Stimulated activated naive B cell treated with anti-CD40 and anti-IgM and Interleukin-4, amounts not matched to agents 10 μg/mL and 1 μg/mL and 100 μg/mL, for 72 hours (primary cell): Measurements from ENCODE around the gene CMPK2.

ENCODE experiments used
- ATAC-seq, 2 donors: fragments of 150-1000 bp; cut with Tn5 transposase; replicated peaks; 2 replicates each; pipeline ENCODE4 v1.10.0; 2021; ENCODE audit warnings: moderate library complexity in 1 of 2
- DNase-seq: peaks from one replicate; pipeline ENCODE4 v3.0.0; 2021
- H3K27ac Mint-ChIP-seq: one replicate; pipeline ENCODE4 v1.8.0; 2022; ENCODE audit warnings: mild to moderate bottlenecking, mixed read lengths
- H3K27me3 Mint-ChIP-seq, 2 donors: one replicate each; pipeline ENCODE4 v1.8.0; 2022; ENCODE audit warnings: mixed read lengths in 2 of 2
- H3K36me3 Mint-ChIP-seq, 2 donors: one replicate each; pipeline ENCODE4 v1.8.0; 2022; ENCODE audit warnings: mixed read lengths in 2 of 2, mild to moderate bottlenecking in 1 of 2
- H3K4me1 Mint-ChIP-seq, 2 donors: one replicate each; pipeline ENCODE4 v1.8.0; 2022; ENCODE audit warnings: mixed read lengths in 2 of 2, mild to moderate bottlenecking in 1 of 2
- H3K4me3 Mint-ChIP-seq, 2 donors: one replicate each; pipeline ENCODE4 v1.8.0; 2022; ENCODE audit warnings: mild to moderate bottlenecking in 2 of 2, mixed read lengths in 2 of 2, moderate library complexity in 1 of 2
- H3K9me3 Mint-ChIP-seq, 2 donors: one replicate each; pipeline ENCODE4 v1.8.0; 2022; ENCODE audit warnings: mixed read lengths in 2 of 2, mild to moderate bottlenecking in 1 of 2

The CMPK2 gene

GRCh38 chr2:6822406-6822805 is 43.3 kb downstream of the CMPK2 start:
- ATAC-seq: no peak

GRCh38 chr2:6820903-6821584 is 44.7 kb downstream of the CMPK2 start:
- H3K9me3 Mint-ChIP-seq: peaks cover 0 to under 1% of the 10 kb centered on the region in 2 donors
- no peak overlapping the region for H3K4me3 Mint-ChIP-seq
- no peak overlapping the region for H3K27ac Mint-ChIP-seq
- no peak for ATAC-seq
- peaks cover 7 to 14% of the 10 kb centered on the region in 2 donors for H3K27me3 Mint-ChIP-seq
- no peak for DNase-seq
- no peaks in the 10 kb centered on the region for H3K36me3 Mint-ChIP-seq
- peaks cover 6 to 7% of the 10 kb centered on the region in 2 donors for H3K4me1 Mint-ChIP-seq

More at GRCh38 chr2:6822406-6822805, 43.3 kb downstream of the CMPK2 start:
- Mint-ChIP-seq H3K4me3 (no peak overlapping the region), H3K27ac (no peak overlapping the region), H3K9me3 (peaks cover 0 to 4% of the 10 kb centered on the region in 2 donors), H3K36me3 (no peaks in the 10 kb centered on the region), H3K4me1 (peaks cover 12 to 15% of the 10 kb centered on the region in 2 donors), H3K27me3 (peaks cover 7 to 14% of the 10 kb centered on the region in 2 donors)
- no peak for DNase-seq

- H3K9me3 Mint-ChIP-seq: no peaks in the 10 kb centered on the region
- H3K27me3 Mint-ChIP-seq: peaks cover 7 to 14% of the 10 kb centered on the region in 2 donors
- DNase-seq: no peak
- H3K4me3 Mint-ChIP-seq: no peak overlapping the region
- H3K27ac Mint-ChIP-seq: no peak overlapping the region
- H3K4me1 Mint-ChIP-seq: peaks cover 6 to 7% of the 10 kb centered on the region in 2 donors
- H3K36me3 Mint-ChIP-seq: no peaks in the 10 kb centered on the region
- no peak for ATAC-seq
These were observed 45.5 kb downstream of the CMPK2 start for GRCh38 chr2:6820236-6820635.

GRCh38 chr2:6819668-6820067 is 46.0 kb downstream of the CMPK2 start:
- Mint-ChIP-seq H3K4me1 (peaks cover 6 to 7% of the 10 kb centered on the region in 2 donors), H3K36me3 (no peaks in the 10 kb centered on the region), H3K9me3 (no peaks in the 10 kb centered on the region), H3K4me3 (no peak overlapping the region), H3K27me3 (peaks cover 7 to 14% of the 10 kb centered on the region in 2 donors), H3K27ac (no peak overlapping the region)
- ATAC-seq: no peak
- DNase-seq: no peak

- Mint-ChIP-seq H3K4me1 (peaks cover 6 to 7% of the 10 kb centered on the region in 2 donors), H3K4me3 (no peak overlapping the region), H3K9me3 (peaks cover 0 to 4% of the 10 kb centered on the region in 2 donors), H3K27me3 (peaks cover 8 to 23% of the 10 kb centered on the region in 2 donors), H3K27ac (no peak overlapping the region), H3K36me3 (no peaks in the 10 kb centered on the region)
- ATAC-seq (no peak), DNase-seq (no peak)
These were observed 47.7 kb downstream of the CMPK2 start for GRCh38 chr2:6818012-6818411.

- no peaks in the 10 kb centered on the region for H3K36me3 Mint-ChIP-seq
- ATAC-seq (no peak), DNase-seq (no peak)
- H3K9me3 Mint-ChIP-seq: peaks cover 0 to 4% of the 10 kb centered on the region in 2 donors
- H3K4me1 Mint-ChIP-seq: peaks cover 0 to 2% of the 10 kb centered on the region in 2 donors
- H3K4me3 Mint-ChIP-seq: no peak overlapping the region
- H3K27ac Mint-ChIP-seq: no peak overlapping the region
- peaks cover 8 to 26% of the 10 kb centered on the region in 2 donors for H3K27me3 Mint-ChIP-seq
These were observed 50.8 kb downstream of the CMPK2 start for GRCh38 chr2:6814869-6815268.

- no peak overlapping the region for H3K4me3 Mint-ChIP-seq
- no peak overlapping the region for H3K27ac Mint-ChIP-seq
- DNase-seq: no peak
- H3K9me3 Mint-ChIP-seq: peaks cover 0 to 4% of the 10 kb centered on the region in 2 donors
- no peaks in the 10 kb centered on the region for H3K36me3 Mint-ChIP-seq
- peaks cover 8 to 24% of the 10 kb centered on the region in 2 donors for H3K27me3 Mint-ChIP-seq
- ATAC-seq: no peak
- H3K4me1 Mint-ChIP-seq: no peaks in the 10 kb centered on the region
These were observed 51.4 kb downstream of the CMPK2 start for GRCh38 chr2:6814312-6814711.

GRCh38 chr2:6813573-6813972 is 52.1 kb downstream of the CMPK2 start:
- peaks cover 0 to 4% of the 10 kb centered on the region in 2 donors for H3K9me3 Mint-ChIP-seq
- peaks cover 8 to 27% of the 10 kb centered on the region in 2 donors for H3K27me3 Mint-ChIP-seq
- no peaks in the 10 kb centered on the region for H3K36me3 Mint-ChIP-seq
- ATAC-seq (no peak), DNase-seq (no peak)
- no peak overlapping the region for H3K27ac Mint-ChIP-seq
- H3K4me3 Mint-ChIP-seq: no peak overlapping the region
- peaks cover 1 to 6% of the 10 kb centered on the region in 2 donors for H3K4me1 Mint-ChIP-seq

GRCh38 chr2:6812857-6813530 is 52.7 kb downstream of the CMPK2 start:
- H3K27ac Mint-ChIP-seq: no peak overlapping the region
- H3K4me3 Mint-ChIP-seq: no peak overlapping the region
- H3K27me3 Mint-ChIP-seq: peaks cover 8 to 27% of the 10 kb centered on the region in 2 donors
- DNase-seq: no peak
- ATAC-seq: no peak
- H3K9me3 Mint-ChIP-seq: peaks cover 0 to 4% of the 10 kb centered on the region in 2 donors
- no peaks in the 10 kb centered on the region for H3K36me3 Mint-ChIP-seq
- peaks cover 6 to 12% of the 10 kb centered on the region in 2 donors for H3K4me1 Mint-ChIP-seq

GRCh38 chr2:6810961-6811360 is 54.7 kb downstream of the CMPK2 start:
- DNase-seq (no peak), ATAC-seq (no peak)
- peaks cover 14 to 32% of the 10 kb centered on the region in 2 donors for H3K27me3 Mint-ChIP-seq
- H3K4me3 Mint-ChIP-seq: no peak overlapping the region
- H3K9me3 Mint-ChIP-seq: peaks cover 0 to 4% of the 10 kb centered on the region in 2 donors
- no peaks in the 10 kb centered on the region for H3K36me3 Mint-ChIP-seq
- H3K27ac Mint-ChIP-seq: no peak overlapping the region
- peaks cover 8 to 16% of the 10 kb centered on the region in 2 donors for H3K4me1 Mint-ChIP-seq

- H3K4me3 Mint-ChIP-seq: no peak overlapping the region
- H3K27ac Mint-ChIP-seq: no peak overlapping the region
- H3K9me3 Mint-ChIP-seq: no peaks in the 10 kb centered on the region
- H3K4me1 Mint-ChIP-seq: peaks cover 8 to 16% of the 10 kb centered on the region in 2 donors
- H3K36me3 Mint-ChIP-seq: no peaks in the 10 kb centered on the region
- ATAC-seq (peak; percentile 90 to 93), DNase-seq (no peak)
- H3K27me3 Mint-ChIP-seq: peaks cover 25 to 39% of the 10 kb centered on the region in 2 donors
These were observed 57.3 kb downstream of the CMPK2 start for GRCh38 chr2:6808426-6808825.

GRCh38 chr2:6806604-6807003 is 59.1 kb downstream of the CMPK2 start:
- peaks cover 17 to 42% of the 10 kb centered on the region in 2 donors for H3K27me3 Mint-ChIP-seq
- no peak overlapping the region for H3K27ac Mint-ChIP-seq
- no peaks in the 10 kb centered on the region for H3K9me3 Mint-ChIP-seq
- peaks cover 8 to 16% of the 10 kb centered on the region in 2 donors for H3K4me1 Mint-ChIP-seq
- DNase-seq (no peak), ATAC-seq (no peak)
- no peaks in the 10 kb centered on the region for H3K36me3 Mint-ChIP-seq
- no peak overlapping the region for H3K4me3 Mint-ChIP-seq

GRCh38 chr2:6800553-6800952 is 65.2 kb downstream of the CMPK2 start:
- H3K27ac Mint-ChIP-seq: no peak overlapping the region
- no peak overlapping the region for H3K4me3 Mint-ChIP-seq
- peaks cover 0 to 3% of the 10 kb centered on the region in 2 donors for H3K4me1 Mint-ChIP-seq
- DNase-seq: no peak
- H3K36me3 Mint-ChIP-seq: no peaks in the 10 kb centered on the region
- no peaks in the 10 kb centered on the region for H3K9me3 Mint-ChIP-seq
- H3K27me3 Mint-ChIP-seq: peaks cover 10 to 16% of the 10 kb centered on the region in 2 donors
- no peak for ATAC-seq
